Psoas muscle (tissue), 8 donors: Measurements from ENCODE around the gene PTGR3. TPM values are rescaled to one million over a fixed set of nuclear protein-coding genes. Genes with fewer than 3 reads are reported as not detected.
A peak's percentile ranks its signal among the peaks of the same experiment; 100 is the strongest.

Experiments
- ATAC-seq, 4 donors: fragments of 200-7000 bp; cut with Tn5 transposase; one replicate each; pipeline ENCODE4 v1.9.1; 2020; ENCODE audit warnings: moderate library complexity in 3 of 4, mild to moderate bottlenecking in 2 of 4
- DNase-seq, 2 donors: peaks; one replicate each; pipeline ENCODE4 v3.0.0-alpha.2; 2020
- H3K27ac ChIP-seq: fragments of 200-600 bp; one replicate; pipeline ENCODE4 v1.8.0; 2022
- H3K27me3 ChIP-seq, 3 donors: fragments of 200-600 bp in 1 of 3; one replicate each; pipeline versions ENCODE4 v1.6.1 to v1.8.0; 2013 to 2022; ENCODE audit warnings: low read length in 2 of 3, mild to moderate bottlenecking in 2 of 3, moderate library complexity in 1 of 3; ENCODE audit not compliant: insufficient read depth in 3 of 3
- H3K36me3 ChIP-seq, 2 donors: fragments of 200-600 bp in 1 of 2; one replicate each; pipeline versions ENCODE4 v1.6.1 to v1.8.0; 2013 to 2022; ENCODE audit warnings: low read depth in 1 of 2, mild to moderate bottlenecking in 1 of 2, moderate library complexity in 1 of 2; ENCODE audit not compliant: insufficient read depth in 1 of 2
- H3K4me1 ChIP-seq: fragments of 200-600 bp; one replicate; pipeline ENCODE4 v1.8.0; 2022
- H3K4me3 ChIP-seq: fragments of 200-600 bp; one replicate; pipeline ENCODE4 v1.8.0; 2022; ENCODE audit warnings: mild to moderate bottlenecking
- H3K9me3 ChIP-seq: fragments of 200-600 bp; one replicate; pipeline ENCODE4 v1.8.0; 2022
- CTCF ChIP-seq: fragments of 200-600 bp; IDR thresholded peaks from one replicate; pipeline ENCODE4 v1.8.0; 2022; ENCODE audit warnings: antibody characterized with exemption
- WGBS, 3 donors: extraction: QIAGEN DNeasy Blood & Tissue Kit; methylation state at CpG; one replicate each; pipeline versions ENCODE4 v1.1.6 to v1.1.7; 2013; 5-methylcytosine and 5-hydroxymethylcytosine counted together
- intact Hi-C, 2 donors: fragments of 100-400 bp; cut with DNase I; formaldehyde crosslinking; loops; one replicate each; pipeline versions ENCODE4 v1.11.0 to v1.14.2; 2022
- polyA plus RNA-seq, 3 donors: library from polyadenylated mRNA; stranded (reverse); fragments of 200-250 nt; gene quantifications; one replicate each; pipeline ENCODE4 v1.2.3, GENCODE V29; 2013
- total RNA-seq, 4 donors: library from RNA; stranded (reverse); fragmentation: NEBNext Ultra II Directional in 2 of 4; extraction: Animal tissue kit (Norgen Biotek cat#: 25700) in 2 of 4; gene quantifications; one replicate each; pipeline versions ENCODE4 v1.2.1 to v1.2.4, GENCODE V29; 2021 to 2023
- donor health status: healthy with polysubstance abuse.
- donor health status: DM: no; HTN: no; CAD: no; lungs with moderate emphysema.
- donor health status: Bipolar disorder and iron deficiency.
- donor health status: healthy.
- donor health status: DM: yes; HTN: yes; CAD: no.
- donor health status: DM: no; HTN: no; CAD: no.
- donor health status: DM: no; HTN: no; CAD: no.
- donor health status: DM: yes; HTN: yes; CAD: no.

Gene PTGR3
- total and polyA plus RNA-seq, 7 donors = 20.6 to 66.4 (median 31.7) TPM

GRCh38 chr18:75226956-75227316 lies 18.0 kb upstream of the PTGR3 start:
- no peak overlapping the region for H3K27ac ChIP-seq
- no peaks in the 10 kb centered on the region for H3K9me3 ChIP-seq
- WGBS, 3 donors = 31 to 56% (median 53%) methylated on average over 5 of the region's 5 CpGs
- no peaks in the 10 kb centered on the region for H3K36me3 ChIP-seq
- TF ChIP-seq CTCF = no peak
- H3K4me3 ChIP-seq = peak overlapping the region; percentile 12
- peaks cover 55% of the 10 kb centered on the region for H3K4me1 ChIP-seq
- H3K27me3 ChIP-seq = no peaks in the 10 kb centered on the region
- DNase-seq (no peak), ATAC-seq (no peak)
- intact Hi-C loops = no loop called here

GRCh38 chr18:75226286-75226955 lies 17.5 kb upstream of the PTGR3 start:
- no peak for TF ChIP-seq CTCF
- peak; percentile 23 to 49 (median 38) for ATAC-seq
- H3K27me3 ChIP-seq = no peaks in the 10 kb centered on the region
- H3K9me3 ChIP-seq = no peaks in the 10 kb centered on the region
- 34 to 58% (median 41%) methylated on average over 11 of the region's 11 CpGs for WGBS, 3 donors
- no peaks in the 10 kb centered on the region for H3K36me3 ChIP-seq
- H3K27ac ChIP-seq = no peak overlapping the region
- peaks cover 56% of the 10 kb centered on the region for H3K4me1 ChIP-seq
- no peak for DNase-seq
- peak overlapping the region; percentile 12 for H3K4me3 ChIP-seq
- intact Hi-C loops = no loop called here

GRCh38 chr18:75223687-75224347 lies 14.9 kb upstream of the PTGR3 start:
- H3K4me1 ChIP-seq = peaks cover 70% of the 10 kb centered on the region
- no peak overlapping the region for H3K4me3 ChIP-seq
- no peaks in the 10 kb centered on the region for H3K9me3 ChIP-seq
- H3K27me3 ChIP-seq = no peaks in the 10 kb centered on the region
- H3K27ac ChIP-seq = no peak overlapping the region
- ATAC-seq = peak in 1 of 4 donors; percentile 28
- 48 to 71% (median 54%) methylated on average over 9 of the region's 9 CpGs for WGBS, 3 donors
- no peak for TF ChIP-seq CTCF
- H3K36me3 ChIP-seq = no peaks in the 10 kb centered on the region
- intact Hi-C loops = no loop called here
- DNase-seq = no peak

- Histone ChIP-seq H3K27me3 (no peaks in the 10 kb centered on the region), H3K4me1 (peaks cover 74% of the 10 kb centered on the region), H3K36me3 (no peaks in the 10 kb centered on the region), H3K27ac (no peak overlapping the region), H3K4me3 (no peak overlapping the region), H3K9me3 (no peaks in the 10 kb centered on the region)
- intact Hi-C loops = no loop called here
- ATAC-seq (no peak), DNase-seq (no peak)
- TF ChIP-seq CTCF = no peak
- 64 to 87% (median 77%) methylated on average over 10 of the region's 10 CpGs for WGBS, 3 donors
Observed at GRCh38 chr18:75222407-75222806, 13.5 kb upstream of the PTGR3 start.
